HG03432 (cell line): Measurements from ENCODE around the gene TMEM72.

Experiments used
- ATAC-seq: cut with Tn5 transposase; IDR thresholded peaks from one replicate; pipeline ENCODE4 v1.9.1; 2021; ENCODE audit warnings: mild to moderate bottlenecking, moderate library complexity; ENCODE audit not compliant: unreplicated experiment

The TMEM72 gene

DNA sequence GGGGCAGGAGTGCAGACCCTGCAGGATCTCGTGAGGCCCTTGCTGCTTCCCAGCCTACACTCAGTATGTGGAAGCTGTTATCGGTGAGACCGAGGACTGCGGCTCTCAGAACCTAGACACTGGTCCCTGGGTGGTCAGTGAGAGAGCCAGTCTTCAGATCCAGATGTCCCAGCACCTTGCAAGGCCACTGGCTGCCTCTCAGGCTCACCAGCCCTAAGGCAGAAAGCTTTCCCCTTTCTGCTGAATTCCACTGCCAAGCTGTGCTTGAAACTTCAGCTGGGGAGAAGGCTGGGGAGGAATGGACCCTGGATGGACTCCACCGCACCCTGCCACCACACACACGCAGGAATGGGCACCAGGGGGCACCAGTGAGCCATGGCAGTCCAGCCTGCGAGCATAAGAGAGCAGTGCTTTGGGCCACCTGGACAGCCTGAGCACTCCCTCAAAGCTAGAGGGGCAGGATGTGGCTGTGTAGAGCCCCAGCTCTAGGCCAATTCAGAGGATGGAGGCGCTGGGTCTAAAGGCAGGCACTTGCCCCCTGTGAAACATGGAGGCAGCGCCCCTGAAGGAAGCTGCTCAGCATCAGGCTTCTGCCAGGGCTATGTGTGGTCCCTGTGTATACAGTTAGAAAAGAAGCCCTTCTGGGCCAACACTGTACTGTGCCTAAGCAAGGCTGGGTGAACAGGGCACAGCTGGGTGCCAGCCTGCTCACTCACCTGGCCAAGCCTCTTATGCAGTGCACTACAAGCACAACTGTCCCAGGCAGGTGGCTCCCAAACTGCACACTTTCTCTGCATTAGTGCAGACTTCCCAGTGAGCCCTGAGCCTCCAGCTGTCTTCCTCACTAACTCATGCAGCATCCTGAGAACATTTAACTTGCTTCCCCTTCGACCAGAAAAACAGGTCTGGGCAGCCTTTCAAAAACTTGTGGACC lies 21.6 kb downstream of the TMEM72 start:
- ATAC-seq = peak; percentile 96

DNA sequence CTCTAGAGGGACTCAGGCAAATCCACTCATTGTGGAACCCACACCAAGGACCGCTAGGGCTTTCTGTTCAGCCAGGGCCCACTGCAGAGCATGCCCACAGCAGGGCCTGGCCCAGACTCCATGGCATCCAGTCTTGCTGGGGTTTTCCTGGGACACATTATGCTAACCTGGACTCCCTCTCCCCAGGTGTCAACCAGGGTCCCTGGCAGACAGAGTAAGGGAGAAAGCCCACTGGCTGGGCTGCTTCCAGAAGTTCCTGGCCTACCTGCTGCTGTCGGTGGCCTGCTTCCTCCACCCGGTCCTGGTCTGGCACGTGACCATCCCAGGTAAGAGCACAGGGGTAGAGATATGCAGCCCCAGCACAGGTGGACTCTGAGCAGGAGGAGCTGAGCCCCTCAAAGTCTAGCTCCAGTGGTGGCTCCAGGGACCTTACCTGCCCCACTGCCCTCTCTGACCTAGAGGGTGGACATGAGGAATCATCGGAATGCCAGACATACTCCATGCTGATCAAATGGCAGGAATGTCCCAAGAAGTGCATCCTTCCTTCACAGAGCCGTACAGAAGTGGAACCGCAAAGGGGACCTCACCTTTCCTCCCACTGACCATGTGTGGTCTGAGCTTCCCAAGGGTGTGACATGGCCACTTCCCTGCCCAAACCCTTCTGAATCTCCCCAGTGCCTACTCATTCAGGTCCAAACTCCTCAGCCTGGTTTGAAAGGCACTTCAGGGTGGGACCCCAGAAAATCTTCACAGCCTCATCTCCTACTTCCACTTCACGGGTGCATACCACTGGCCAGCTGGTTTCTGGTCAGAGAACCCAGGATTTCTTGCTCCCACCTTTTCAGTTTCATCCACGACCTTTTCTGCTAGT lies 22.5 kb downstream of the TMEM72 start:
- no peak for ATAC-seq

GRCh38 chr10:44934416-44935200 lies 23.5 kb downstream of the TMEM72 start:
- no peak for ATAC-seq

DNA sequence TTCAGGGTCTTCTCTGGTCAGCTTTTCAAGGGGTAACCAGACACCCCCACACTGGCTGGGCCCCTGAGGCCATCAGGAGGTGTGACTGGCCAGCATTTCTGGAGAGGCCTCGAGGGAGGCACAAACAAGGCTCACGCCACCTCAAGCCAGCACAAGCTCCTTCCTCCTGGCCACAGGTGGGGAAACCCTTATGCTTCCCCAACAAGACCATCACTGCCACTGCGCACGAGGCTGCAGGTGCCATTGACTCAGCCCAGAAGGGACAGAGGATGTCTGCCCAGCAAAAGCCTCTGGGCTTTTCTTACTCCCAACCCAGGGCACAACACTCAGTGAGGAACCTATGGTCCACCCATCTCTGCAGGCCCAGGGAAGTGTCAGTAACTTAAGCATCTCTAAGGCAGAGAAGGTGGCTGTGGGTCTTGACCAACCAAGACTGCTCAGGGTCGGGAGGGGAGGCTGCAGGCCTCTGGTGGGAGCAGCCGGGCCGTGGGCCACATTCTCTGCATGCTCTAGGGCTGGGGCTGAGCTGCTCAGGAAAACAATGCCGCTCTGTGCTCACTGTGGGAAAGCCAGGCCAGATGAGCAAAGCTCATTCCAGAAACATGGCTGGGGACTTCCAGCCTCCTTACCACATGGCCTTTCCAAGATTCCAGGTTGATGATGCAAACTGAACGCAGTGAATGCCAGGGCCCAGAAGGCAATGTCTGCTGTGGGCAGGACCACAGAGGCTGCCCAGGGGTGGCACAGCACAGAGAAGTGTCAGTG lies 24.2 kb downstream of the TMEM72 start:
- no peak for ATAC-seq

GRCh38 chr10:44935966-44936295 lies 24.8 kb downstream of the TMEM72 start:
- ATAC-seq = no peak

GRCh38 chr10:44936314-44936975 lies 25.3 kb downstream of the TMEM72 start:
- no peak for ATAC-seq

- ATAC-seq = no peak
These were observed 26.3 kb downstream of the TMEM72 start for GRCh38 chr10:44937196-44938005.

DNA sequence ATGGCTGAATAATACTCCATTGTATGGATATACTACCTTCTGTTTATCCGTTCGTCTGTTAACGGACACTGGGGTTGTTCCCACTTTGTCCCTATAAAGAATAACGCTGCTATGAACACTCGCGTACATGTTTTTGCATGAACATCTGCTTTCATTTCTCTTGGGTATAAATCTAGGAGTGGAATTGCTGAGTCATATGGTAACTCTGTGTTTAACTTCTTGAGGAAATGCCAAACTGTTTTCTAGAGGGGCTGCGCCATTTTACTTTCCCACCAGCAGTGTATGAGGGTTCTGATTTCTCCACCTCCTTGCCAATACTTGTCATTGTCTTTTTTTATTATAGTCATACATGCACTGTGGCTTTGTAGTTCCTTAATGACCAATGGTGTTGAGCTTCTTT lies 27.8 kb downstream of the TMEM72 start:
- ATAC-seq = no peak

GRCh38 chr10:44939691-44940401 lies 28.7 kb downstream of the TMEM72 start:
- ATAC-seq = no peak

- no peak for ATAC-seq
These were observed 33.2 kb downstream of the TMEM72 start for GRCh38 chr10:44944354-44944753.

GRCh38 chr10:44946205-44946604 lies 35.1 kb downstream of the TMEM72 start:
- peak; percentile 71 for ATAC-seq

DNA sequence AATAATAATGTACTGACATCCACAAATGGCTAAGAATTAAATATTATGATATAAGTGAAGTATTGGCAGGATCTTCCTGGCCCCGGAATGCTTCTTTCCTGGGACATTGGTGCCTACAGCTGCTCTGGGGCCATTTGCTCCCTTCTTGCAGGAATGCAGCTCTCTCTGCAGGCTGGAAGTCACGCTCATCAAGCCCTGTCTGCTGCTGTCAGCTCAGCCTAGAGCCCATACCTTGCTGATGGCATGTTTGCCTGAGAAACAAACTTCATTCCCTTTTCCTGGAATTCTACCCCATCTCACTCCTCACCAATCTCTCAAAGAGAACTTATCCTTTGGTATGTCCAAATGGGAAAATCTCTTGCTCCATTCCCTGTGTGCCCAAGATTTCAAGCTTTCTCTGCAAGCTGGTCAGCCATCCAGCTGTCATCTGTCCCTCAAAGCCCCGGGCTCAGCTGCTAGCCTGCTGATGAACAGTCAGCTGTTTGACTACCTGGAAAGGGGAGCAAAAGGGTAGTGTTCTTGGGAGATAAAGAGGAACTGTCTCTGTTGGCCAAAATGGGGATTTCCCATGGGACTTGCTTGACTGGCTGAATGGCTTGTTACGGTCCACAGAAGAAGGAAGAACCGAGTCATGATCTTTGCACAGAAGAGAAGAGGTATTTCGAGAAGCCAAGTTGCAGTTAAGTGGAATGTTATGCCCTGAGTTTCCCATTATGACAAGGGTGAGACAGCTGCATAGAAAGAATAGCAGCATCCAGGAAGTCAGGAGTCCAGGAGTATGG lies 36.4 kb downstream of the TMEM72 start:
- peak; percentile 65 for ATAC-seq

- ATAC-seq = no peak
These were observed 37.5 kb downstream of the TMEM72 start for GRCh38 chr10:44948642-44949041.

DNA sequence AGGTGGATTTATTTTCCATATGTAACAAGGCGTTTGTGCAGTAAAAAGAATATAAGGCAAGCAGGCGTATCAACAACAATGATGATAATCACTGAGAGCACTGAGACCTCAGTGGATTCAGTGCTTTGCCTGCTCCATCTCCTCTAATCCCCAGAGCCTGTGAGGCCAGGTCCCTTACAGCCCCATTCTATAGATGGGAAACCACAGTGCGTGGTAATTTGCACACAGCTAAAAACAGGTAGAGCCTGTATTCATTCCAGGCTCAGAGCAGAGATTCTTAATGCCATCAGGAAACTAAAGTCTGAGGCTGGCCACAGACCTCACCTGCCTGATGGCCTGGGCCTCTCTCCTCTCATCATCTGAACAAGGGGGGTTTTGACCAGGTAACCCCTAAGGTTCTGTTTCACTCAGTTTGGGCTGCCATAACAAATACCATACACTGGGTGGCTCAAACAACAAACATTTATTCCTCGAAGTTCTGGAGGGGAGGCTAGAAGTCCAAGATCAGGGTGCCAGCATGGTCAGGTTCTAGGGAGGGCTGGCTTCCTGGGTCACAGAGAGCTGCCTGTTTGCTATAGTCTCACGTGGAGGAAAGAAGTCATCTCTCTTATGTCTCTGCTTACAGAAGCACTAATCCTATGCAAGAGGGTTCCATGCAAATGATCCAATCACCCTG lies 38.1 kb downstream of the TMEM72 start:
- ATAC-seq = no peak

- no peak for ATAC-seq
These were observed 38.8 kb downstream of the TMEM72 start for GRCh38 chr10:44949915-44950314.

GRCh38 chr10:44950326-44951225 lies 39.4 kb downstream of the TMEM72 start:
- no peak for ATAC-seq
